Suprapubic skin (tissue), 4 donors: Measurements from ENCODE around the gene USF2. TPM values are rescaled to one million over a fixed set of nuclear protein-coding genes. Genes with fewer than 3 reads are reported as not detected.

Source experiments
- DNase-seq, 2 donors: peaks; one replicate each; pipeline ENCODE4 v3.0.0-alpha.2; 2019; ENCODE audit warnings: low spot score in 2 of 2
- H3K27ac ChIP-seq: fragments of 200-600 bp; sonication (generic); one replicate; pipeline ENCODE4 v1.5.1; 2019
- H3K27me3 ChIP-seq: fragments of 200-600 bp; sonication (generic); one replicate; pipeline ENCODE4 v1.5.1; 2019
- H3K36me3 ChIP-seq: fragments of 200-600 bp; sonication (generic); one replicate; pipeline ENCODE4 v1.5.1; 2019
- H3K4me1 ChIP-seq: fragments of 200-600 bp; sonication (generic); one replicate; pipeline ENCODE4 v1.5.1; 2019
- H3K4me3 ChIP-seq: fragments of 200-600 bp; sonication (generic); one replicate; pipeline ENCODE4 v1.5.1; 2019; ENCODE audit warnings: mild to moderate bottlenecking
- H3K9me3 ChIP-seq: fragments of 200-600 bp; sonication (generic); one replicate; pipeline ENCODE4 v1.5.1; 2019
- EP300 ChIP-seq: sonication (generic); formaldehyde crosslinking; IDR thresholded peaks from one replicate; pipeline ENCODE4 v1.6.1; 2017; ENCODE audit warnings: antibody characterized with exemption
- POLR2A ChIP-seq, 2 donors: fragments of 450-650 bp; IDR thresholded peaks; one replicate each; pipeline ENCODE4 v1.6.1; 2017; ENCODE audit warnings: antibody characterized with exemption in 2 of 2, mild to moderate bottlenecking in 2 of 2, moderate library complexity in 2 of 2
- POLR2AphosphoS5 ChIP-seq, 3 donors: sonication (generic); formaldehyde crosslinking; IDR thresholded peaks; one replicate each; pipeline ENCODE4 v1.6.1; 2017; ENCODE audit warnings: antibody characterized with exemption in 3 of 3
- WGBS: methylation state at CpG from one replicate; pipeline ENCODE4 v1.1.5; 2018; 5-methylcytosine and 5-hydroxymethylcytosine counted together
- total RNA-seq, 4 donors: library from RNA; depleted of rRNA; stranded (reverse); fragments of >200 nt; gene quantifications; one replicate each; pipeline ENCODE4 v1.1.0, GENCODE V29; 2016
- TF ChIP-seq, protein P1 (sequence below), 2 donors: fragments of 200-600 bp in 1 of 2; fragments of 450-650 bp in 1 of 2; sonication (generic) in 1 of 2; IDR thresholded peaks; one replicate each; pipeline ENCODE4 v1.5.1; 2016 to 2019; ENCODE audit warnings: antibody characterized with exemption in 2 of 2, mild to moderate bottlenecking in 1 of 2, moderate library complexity in 1 of 2

The USF2 gene
- total RNA-seq, 4 donors from 2014 or later = 111 to 178 (median 122) TPM

DNA sequence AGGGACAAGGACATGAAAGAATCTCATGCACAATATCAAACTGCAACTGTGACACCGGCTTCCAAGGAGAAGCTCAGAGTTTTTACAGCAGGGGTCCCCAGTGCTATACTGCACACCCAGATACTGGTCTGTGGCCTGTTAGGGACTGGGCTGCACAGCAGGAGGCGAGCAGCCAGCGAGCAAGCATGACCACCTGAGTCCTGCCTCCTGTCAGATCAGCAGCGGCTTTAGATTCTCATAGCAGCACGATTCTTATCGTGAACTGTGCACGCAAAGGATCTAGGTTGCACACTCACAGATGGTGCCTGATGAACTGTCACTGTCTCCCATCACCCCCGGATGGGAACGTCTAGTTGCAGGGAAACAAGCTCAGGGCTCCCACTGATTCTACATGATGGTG is 47.1 kb downstream of the USF2 start:
- H3K27ac ChIP-seq = no peak overlapping the region
- no peaks in the 10 kb centered on the region for H3K27me3 ChIP-seq
- H3K4me3 ChIP-seq = no peak overlapping the region
- no peaks in the 10 kb centered on the region for H3K9me3 ChIP-seq
- H3K36me3 ChIP-seq = no peaks in the 10 kb centered on the region
- DNase-seq = peak in 1 of 2 donors; percentile 18
- WGBS = 81% methylated on average over 7 of the region's 9 CpGs
- H3K4me1 ChIP-seq = peaks cover 13% of the 10 kb centered on the region
- TF ChIP-seq EP300 (no peak), POLR2AphosphoS5 (IDR thresholded peaks at IDR 0.05) (no peak), POLR2A (IDR thresholded peaks at IDR 0.05) (no peak)
- TF ChIP-seq, protein P1, sequence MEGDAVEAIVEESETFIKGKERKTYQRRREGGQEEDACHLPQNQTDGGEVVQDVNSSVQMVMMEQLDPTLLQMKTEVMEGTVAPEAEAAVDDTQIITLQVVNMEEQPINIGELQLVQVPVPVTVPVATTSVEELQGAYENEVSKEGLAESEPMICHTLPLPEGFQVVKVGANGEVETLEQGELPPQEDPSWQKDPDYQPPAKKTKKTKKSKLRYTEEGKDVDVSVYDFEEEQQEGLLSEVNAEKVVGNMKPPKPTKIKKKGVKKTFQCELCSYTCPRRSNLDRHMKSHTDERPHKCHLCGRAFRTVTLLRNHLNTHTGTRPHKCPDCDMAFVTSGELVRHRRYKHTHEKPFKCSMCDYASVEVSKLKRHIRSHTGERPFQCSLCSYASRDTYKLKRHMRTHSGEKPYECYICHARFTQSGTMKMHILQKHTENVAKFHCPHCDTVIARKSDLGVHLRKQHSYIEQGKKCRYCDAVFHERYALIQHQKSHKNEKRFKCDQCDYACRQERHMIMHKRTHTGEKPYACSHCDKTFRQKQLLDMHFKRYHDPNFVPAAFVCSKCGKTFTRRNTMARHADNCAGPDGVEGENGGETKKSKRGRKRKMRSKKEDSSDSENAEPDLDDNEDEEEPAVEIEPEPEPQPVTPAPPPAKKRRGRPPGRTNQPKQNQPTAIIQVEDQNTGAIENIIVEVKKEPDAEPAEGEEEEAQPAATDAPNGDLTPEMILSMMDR (IDR thresholded peaks at IDR 0.05) = no peak

DNA sequence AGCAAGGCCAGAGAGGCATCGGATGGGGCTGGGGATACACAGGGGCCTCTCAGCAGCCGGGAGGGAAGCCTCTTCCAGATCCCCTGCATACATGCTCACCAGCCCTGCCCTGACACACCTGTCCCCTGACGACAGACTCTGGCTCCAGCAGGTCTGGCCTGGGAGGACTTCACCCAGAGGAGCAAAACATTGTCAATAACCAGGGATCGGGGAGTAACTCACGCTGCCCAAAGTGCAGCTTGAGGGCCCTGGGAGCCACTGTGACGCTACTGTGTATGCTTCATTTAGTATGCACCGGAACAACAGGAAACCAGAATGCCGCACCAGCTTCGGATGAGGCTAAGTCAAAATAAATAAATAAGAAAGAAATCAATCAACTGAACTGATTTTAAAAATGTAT is 47.8 kb downstream of the USF2 start:
- Histone ChIP-seq H3K36me3 (no peaks in the 10 kb centered on the region), H3K4me3 (no peak overlapping the region), H3K27ac (no peak overlapping the region), H3K27me3 (no peaks in the 10 kb centered on the region), H3K4me1 (peaks cover 13% of the 10 kb centered on the region), H3K9me3 (no peaks in the 10 kb centered on the region)
- 71% methylated on average over 9 of the region's 9 CpGs for WGBS
- no peak for TF ChIP-seq EP300
- TF ChIP-seq POLR2A (IDR thresholded peaks at IDR 0.05) = no peak
- TF ChIP-seq, protein P1 (IDR thresholded peaks at IDR 0.05) = no peak
- no peak for TF ChIP-seq POLR2AphosphoS5 (IDR thresholded peaks at IDR 0.05)
- peak in 1 of 2 donors; percentile 25 for DNase-seq

DNA sequence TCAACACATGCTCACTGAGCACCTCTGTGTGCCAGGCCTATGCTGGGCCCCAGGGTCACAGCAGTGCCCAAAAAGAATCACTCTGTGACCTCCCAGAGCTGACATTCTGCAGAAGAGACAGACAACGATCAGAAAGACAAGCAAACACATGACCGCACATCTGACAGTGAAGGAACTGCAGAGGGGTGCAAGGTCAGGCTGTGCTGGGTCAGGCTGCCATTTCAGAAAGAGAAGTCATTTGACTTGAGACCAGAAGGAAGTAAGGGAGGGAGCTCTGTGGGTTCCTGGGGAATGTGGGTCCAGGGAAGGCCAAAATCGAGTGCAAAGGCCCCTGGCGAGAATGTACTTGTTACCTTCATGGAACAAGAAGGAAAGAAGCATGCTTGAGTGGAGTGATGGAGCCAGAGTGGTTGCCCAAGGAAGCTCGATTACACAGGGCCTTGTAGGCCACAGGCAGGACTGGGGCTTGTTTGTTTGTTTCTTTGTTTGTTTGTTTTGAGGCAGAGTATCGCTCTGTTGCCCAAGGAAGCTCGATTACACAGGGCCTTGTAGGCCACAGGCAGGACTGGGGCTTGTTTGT is 48.8 kb downstream of the USF2 start:
- H3K4me1 ChIP-seq = peaks cover 13% of the 10 kb centered on the region
- no peaks in the 10 kb centered on the region for H3K36me3 ChIP-seq
- DNase-seq = no peak
- no peaks in the 10 kb centered on the region for H3K27me3 ChIP-seq
- H3K27ac ChIP-seq = no peak overlapping the region
- H3K9me3 ChIP-seq = no peaks in the 10 kb centered on the region
- no peak for TF ChIP-seq POLR2A (IDR thresholded peaks at IDR 0.05)
- no peak for TF ChIP-seq EP300
- TF ChIP-seq, protein P1 (IDR thresholded peaks at IDR 0.05) = no peak
- TF ChIP-seq POLR2AphosphoS5 (IDR thresholded peaks at IDR 0.05) = no peak
- 78% methylated on average over 7 of the region's 7 CpGs for WGBS
- no peak overlapping the region for H3K4me3 ChIP-seq

DNA sequence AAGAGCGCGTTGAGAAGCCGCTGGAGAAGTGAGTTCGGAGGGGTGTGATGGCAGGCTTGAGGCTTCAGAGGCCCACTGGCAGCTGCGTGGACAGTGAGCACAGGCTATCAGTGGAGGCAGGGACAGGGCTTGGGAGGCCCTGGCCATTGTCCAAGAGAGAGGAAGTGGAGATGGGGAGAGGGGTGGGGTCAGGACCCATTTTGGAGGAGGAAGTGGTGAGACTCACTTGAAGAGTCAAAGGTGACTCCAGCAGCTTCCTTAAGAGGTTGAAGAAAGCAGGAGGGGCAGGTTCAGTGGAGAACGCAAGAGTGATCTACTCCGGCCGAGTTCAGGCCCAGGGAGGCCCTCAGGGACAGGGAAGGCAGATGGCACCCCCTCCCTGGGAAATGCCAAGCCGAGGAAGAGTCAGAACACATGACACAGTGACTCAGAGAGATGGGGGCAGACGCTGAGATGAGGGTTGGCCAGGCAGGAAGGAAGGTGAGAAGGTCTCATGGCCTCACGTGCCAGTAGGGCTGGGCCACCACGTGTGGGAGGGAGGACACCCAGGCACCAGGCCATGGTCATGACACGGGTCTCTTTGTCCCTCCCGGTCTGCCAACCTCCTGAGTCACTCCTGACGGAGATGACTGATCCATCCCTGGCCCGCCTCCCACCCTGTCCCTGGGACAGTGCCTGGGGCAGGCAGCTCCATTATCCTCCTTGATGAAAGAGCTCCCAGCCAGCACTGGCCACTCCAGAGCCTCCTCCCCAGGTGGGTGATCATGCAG is 50.1 kb downstream of the USF2 start:
- TF ChIP-seq POLR2A (IDR thresholded peaks at IDR 0.05) = no peak
- no peak for TF ChIP-seq EP300
- TF ChIP-seq, protein P1 (IDR thresholded peaks at IDR 0.05) = no peak
- TF ChIP-seq POLR2AphosphoS5 (IDR thresholded peaks at IDR 0.05) = peak in 2 of 3 donors; percentile 32 to 73
- Histone ChIP-seq H3K4me3 (no peak overlapping the region), H3K4me1 (peaks cover 13% of the 10 kb centered on the region), H3K9me3 (no peaks in the 10 kb centered on the region), H3K36me3 (no peaks in the 10 kb centered on the region), H3K27me3 (no peaks in the 10 kb centered on the region), H3K27ac (peak overlapping the region; percentile 75)
- 51% methylated on average over 12 of the region's 16 CpGs for WGBS
- DNase-seq = peak in 1 of 2 donors; percentile 88

DNA sequence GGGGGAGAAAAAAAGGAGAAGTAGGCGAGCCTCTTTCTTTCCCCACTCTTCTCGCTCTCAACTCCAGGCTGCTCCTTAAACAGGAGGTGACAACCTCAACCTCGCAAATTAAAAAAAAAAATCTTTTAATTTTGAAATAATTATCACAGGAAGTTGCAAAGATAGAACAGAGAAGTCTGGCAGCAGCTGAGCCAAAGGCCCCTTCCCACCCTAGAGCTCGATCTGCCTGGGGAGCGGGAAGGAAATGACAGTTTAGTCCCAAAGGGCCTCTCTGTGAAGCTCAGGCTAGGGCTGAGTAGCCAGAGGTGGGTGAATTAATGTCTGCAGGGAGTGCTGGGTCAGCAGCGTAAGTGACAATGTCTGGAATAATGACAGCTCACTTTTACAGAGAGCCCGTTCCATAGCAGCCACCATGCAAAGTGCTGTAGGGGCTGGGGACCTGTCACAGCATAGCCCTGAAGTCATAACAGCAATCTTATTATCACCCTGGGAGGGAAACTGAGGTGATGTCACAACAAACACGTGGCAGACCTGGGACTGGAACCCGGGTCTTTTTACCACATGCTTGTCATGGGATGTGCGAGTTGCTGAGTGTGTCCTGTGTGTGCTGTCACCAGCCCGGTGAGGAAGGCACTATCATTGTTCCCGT is 51.4 kb downstream of the USF2 start:
- Histone ChIP-seq H3K36me3 (no peaks in the 10 kb centered on the region), H3K4me1 (peaks cover 13% of the 10 kb centered on the region), H3K27ac (no peak overlapping the region), H3K4me3 (no peak overlapping the region), H3K27me3 (no peaks in the 10 kb centered on the region), H3K9me3 (no peaks in the 10 kb centered on the region)
- 64% methylated on average over 8 of the region's 12 CpGs for WGBS
- DNase-seq = peak in 1 of 2 donors; percentile 41
- no peak for TF ChIP-seq POLR2A (IDR thresholded peaks at IDR 0.05)
- no peak for TF ChIP-seq EP300
- TF ChIP-seq POLR2AphosphoS5 (IDR thresholded peaks at IDR 0.05) = no peak
- TF ChIP-seq, protein P1 (IDR thresholded peaks at IDR 0.05) = no peak
